OCI-LY1 (cell line): ENCODE measurements around the gene ERMARD.

Experiments used
- H2AFZ ChIP-seq: fragments of 200-600 bp; sonication (generic), shearing (Covaris generic); 2 replicates; pipeline ENCODE4 v1.6.0; 2014; ENCODE audit warnings: antibody characterized with exemption, mild to moderate bottlenecking, low read length
- H3F3A ChIP-seq: fragments of 200-600 bp; sonication (generic), shearing (Covaris generic); 2 replicates; pipeline ENCODE4 v1.6.0; 2014; ENCODE audit warnings: mild to moderate bottlenecking, antibody characterized with exemption, low read length, moderate library complexity; ENCODE audit not compliant: insufficient read depth
- H3K27ac ChIP-seq: fragments of 200-600 bp; sonication (generic); 2 replicates; pipeline ENCODE4 v1.5.1; 2014; ENCODE audit warnings: low read length, mixed run types, mild to moderate bottlenecking, low read depth; ENCODE audit not compliant: poor library complexity, severe bottlenecking
- H3K27me3 ChIP-seq: fragments of 200-600 bp; sonication (generic); 2 replicates; pipeline ENCODE4 v1.6.0; 2014; ENCODE audit warnings: antibody characterized with exemption, mild to moderate bottlenecking, low read length, moderate library complexity; ENCODE audit not compliant: insufficient read depth
- H3K36me3 ChIP-seq: fragments of 200-600 bp; sonication (generic); 2 replicates; pipeline ENCODE4 v1.6.1; 2014; ENCODE audit warnings: mild to moderate bottlenecking, antibody characterized with exemption, low read length, moderate library complexity, mixed read lengths; ENCODE audit not compliant: insufficient read depth
- H3K4me1 ChIP-seq: fragments of 200-600 bp; sonication (generic); 2 replicates; pipeline ENCODE4 v1.5.1; 2014; ENCODE audit warnings: mild to moderate bottlenecking, low read length, moderate library complexity; ENCODE audit not compliant: insufficient read depth, severe bottlenecking
- H3K4me2 ChIP-seq: fragments of 200-600 bp; sonication (generic), shearing (Covaris generic); 2 replicates; pipeline ENCODE4 v1.6.1; 2014; ENCODE audit warnings: low read length
- H3K4me3 ChIP-seq: fragments of 200-600 bp; sonication (generic); 2 replicates; pipeline ENCODE4 v1.5.1; 2014; ENCODE audit warnings: low read length, low read depth, mild to moderate bottlenecking, mixed read lengths; ENCODE audit not compliant: poor library complexity, severe bottlenecking
- H3K79me2 ChIP-seq: fragments of 200-600 bp; shearing (Covaris generic); 2 replicates; pipeline ENCODE4 v1.6.1; 2016; ENCODE audit warnings: mixed run types, low read length, mixed read lengths; ENCODE audit not compliant: insufficient read depth
- H3K9ac ChIP-seq: fragments of 200-600 bp; sonication (generic), shearing (Covaris generic); 2 replicates; pipeline ENCODE4 v1.6.1; 2014; ENCODE audit warnings: mild to moderate bottlenecking, low read length, mixed read lengths
- H3K9me2 ChIP-seq: fragments of 200-600 bp; sonication (generic), shearing (Covaris generic); 2 replicates; pipeline ENCODE4 v1.6.1; 2014; ENCODE audit warnings: low read depth, mild to moderate bottlenecking, low read length, mixed read lengths
- H3K9me3 ChIP-seq: fragments of 200-600 bp; shearing (Covaris generic); 2 replicates; pipeline ENCODE4 v1.6.1; 2014; ENCODE audit warnings: low read length, mixed read lengths
- H4K20me1 ChIP-seq: fragments of 200-600 bp; sonication (generic), shearing (Covaris generic); 2 replicates; pipeline ENCODE4 v1.6.0; 2016; ENCODE audit warnings: mild to moderate bottlenecking, low read length; ENCODE audit not compliant: insufficient read depth
- EZH2 ChIP-seq: fragments of 200-600 bp; sonication (generic), shearing (Covaris generic); IDR thresholded peaks from 2 replicates; pipeline ENCODE4 v1.8.0; 2017; ENCODE audit warnings: borderline replicate concordance, mixed run types, mild to moderate bottlenecking, antibody characterized with exemption, low read length, moderate library complexity, mixed read lengths
- TF ChIP-seq, protein P1 (sequence below): fragments of 200-600 bp; sonication (generic), shearing (Covaris generic); IDR thresholded peaks from 2 replicates; pipeline ENCODE4 v1.5.1; 2017; ENCODE audit warnings: mild to moderate bottlenecking, antibody characterized with exemption, low read length, moderate library complexity, mixed read lengths

Gene ERMARD

GRCh38 chr6:169783971-169784820 lies 32.8 kb downstream of the ERMARD start:
- H3K4me2 ChIP-seq, result no peak overlapping the region
- H3K36me3 ChIP-seq, result peaks cover 11% of the 10 kb centered on the region
- no peaks in the 10 kb centered on the region for H4K20me1 ChIP-seq
- no peaks in the 10 kb centered on the region for H3K9me3 ChIP-seq
- H3K9me2 ChIP-seq, result no peaks in the 10 kb centered on the region
- H2AFZ ChIP-seq, result no peak overlapping the region
- no peaks in the 10 kb centered on the region for H3F3A ChIP-seq
- H3K79me2 ChIP-seq, result no peaks in the 10 kb centered on the region
- H3K4me3 ChIP-seq, result no peak overlapping the region
- no peaks in the 10 kb centered on the region for H3K27me3 ChIP-seq
- H3K9ac ChIP-seq, result no peak overlapping the region
- no peak overlapping the region for H3K27ac ChIP-seq
- TF ChIP-seq, protein P1, sequence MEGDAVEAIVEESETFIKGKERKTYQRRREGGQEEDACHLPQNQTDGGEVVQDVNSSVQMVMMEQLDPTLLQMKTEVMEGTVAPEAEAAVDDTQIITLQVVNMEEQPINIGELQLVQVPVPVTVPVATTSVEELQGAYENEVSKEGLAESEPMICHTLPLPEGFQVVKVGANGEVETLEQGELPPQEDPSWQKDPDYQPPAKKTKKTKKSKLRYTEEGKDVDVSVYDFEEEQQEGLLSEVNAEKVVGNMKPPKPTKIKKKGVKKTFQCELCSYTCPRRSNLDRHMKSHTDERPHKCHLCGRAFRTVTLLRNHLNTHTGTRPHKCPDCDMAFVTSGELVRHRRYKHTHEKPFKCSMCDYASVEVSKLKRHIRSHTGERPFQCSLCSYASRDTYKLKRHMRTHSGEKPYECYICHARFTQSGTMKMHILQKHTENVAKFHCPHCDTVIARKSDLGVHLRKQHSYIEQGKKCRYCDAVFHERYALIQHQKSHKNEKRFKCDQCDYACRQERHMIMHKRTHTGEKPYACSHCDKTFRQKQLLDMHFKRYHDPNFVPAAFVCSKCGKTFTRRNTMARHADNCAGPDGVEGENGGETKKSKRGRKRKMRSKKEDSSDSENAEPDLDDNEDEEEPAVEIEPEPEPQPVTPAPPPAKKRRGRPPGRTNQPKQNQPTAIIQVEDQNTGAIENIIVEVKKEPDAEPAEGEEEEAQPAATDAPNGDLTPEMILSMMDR, result no peak
- no peak for TF ChIP-seq EZH2
- H3K4me1 ChIP-seq, result no peaks in the 10 kb centered on the region

DNA sequence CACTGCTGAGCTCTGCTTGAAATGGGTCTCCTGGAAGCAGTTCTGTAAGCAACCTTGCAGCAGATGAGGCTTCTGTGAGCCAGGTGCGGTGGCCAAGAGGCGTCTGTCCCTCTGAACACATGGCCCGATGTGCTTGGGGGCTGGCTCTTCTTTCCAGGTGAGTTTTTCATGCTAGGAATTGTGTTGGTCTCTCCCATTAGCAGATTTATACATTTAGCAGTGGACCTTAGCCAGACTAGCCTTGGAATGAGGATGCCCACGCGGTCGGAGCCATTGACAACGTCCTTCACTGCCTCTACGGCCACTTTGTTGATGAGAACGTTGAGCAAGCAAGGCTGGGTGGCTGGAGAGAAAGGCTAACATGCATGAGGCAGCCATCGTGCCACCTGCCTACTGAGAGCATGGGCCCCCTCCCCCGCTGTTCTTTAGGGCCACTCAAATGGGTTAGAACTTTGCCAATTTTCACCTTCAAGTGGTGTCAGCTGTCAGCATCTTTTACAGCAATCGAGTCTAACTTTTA lies 33.5 kb downstream of the ERMARD start:
- no peaks in the 10 kb centered on the region for H4K20me1 ChIP-seq
- TF ChIP-seq, protein P1, result no peak
- no peak for TF ChIP-seq EZH2
- H3K9ac ChIP-seq, result no peak overlapping the region
- H3K4me1 ChIP-seq, result peaks cover 4% of the 10 kb centered on the region
- no peaks in the 10 kb centered on the region for H3K27me3 ChIP-seq
- no peak overlapping the region for H3K4me3 ChIP-seq
- no peak overlapping the region for H3K4me2 ChIP-seq
- H3F3A ChIP-seq, result no peaks in the 10 kb centered on the region
- no peak overlapping the region for H2AFZ ChIP-seq
- no peaks in the 10 kb centered on the region for H3K9me3 ChIP-seq
- H3K79me2 ChIP-seq, result no peaks in the 10 kb centered on the region
- no peak overlapping the region for H3K27ac ChIP-seq
- peaks cover 6% of the 10 kb centered on the region; the same call in 1 of the 2 replicates for H3K36me3 ChIP-seq
- H3K9me2 ChIP-seq, result no peaks in the 10 kb centered on the region

DNA sequence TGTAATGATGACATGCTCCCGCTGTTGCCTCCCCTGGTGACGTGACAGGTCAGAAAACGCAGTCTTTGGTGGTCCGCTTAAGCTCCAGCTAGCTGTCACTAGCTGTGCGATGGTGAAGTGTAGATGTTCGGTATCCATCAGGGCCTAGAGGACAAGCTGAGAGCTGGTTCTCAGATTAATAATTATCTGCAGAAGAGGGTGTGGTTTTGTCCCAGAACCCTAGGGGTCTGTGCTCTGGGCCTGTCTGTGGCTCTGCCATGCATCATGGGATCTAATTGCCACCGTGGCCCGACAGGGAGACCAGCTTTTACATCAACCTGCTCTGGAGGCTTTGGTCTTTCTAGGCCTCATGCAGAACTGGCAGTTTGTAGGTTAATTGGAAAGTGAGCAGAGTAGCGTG lies 34.1 kb downstream of the ERMARD start:
- Histone ChIP-seq H3K4me2 (no peak overlapping the region), H3K9me3 (no peaks in the 10 kb centered on the region), H2AFZ (no peak overlapping the region), H3F3A (no peaks in the 10 kb centered on the region), H3K4me1 (peaks cover 10% of the 10 kb centered on the region), H3K27ac (no peak overlapping the region), H3K4me3 (no peak overlapping the region), H4K20me1 (no peaks in the 10 kb centered on the region), H3K9ac (no peak overlapping the region), H3K9me2 (no peaks in the 10 kb centered on the region), H3K79me2 (no peaks in the 10 kb centered on the region), H3K27me3 (no peaks in the 10 kb centered on the region), H3K36me3 (peaks cover 6% of the 10 kb centered on the region; the same call in 1 of the 2 replicates)
- TF ChIP-seq EZH2, result no peak
- TF ChIP-seq, protein P1, result no peak
